ENCODE measurements around the gene KCNQ4.

DNA sequence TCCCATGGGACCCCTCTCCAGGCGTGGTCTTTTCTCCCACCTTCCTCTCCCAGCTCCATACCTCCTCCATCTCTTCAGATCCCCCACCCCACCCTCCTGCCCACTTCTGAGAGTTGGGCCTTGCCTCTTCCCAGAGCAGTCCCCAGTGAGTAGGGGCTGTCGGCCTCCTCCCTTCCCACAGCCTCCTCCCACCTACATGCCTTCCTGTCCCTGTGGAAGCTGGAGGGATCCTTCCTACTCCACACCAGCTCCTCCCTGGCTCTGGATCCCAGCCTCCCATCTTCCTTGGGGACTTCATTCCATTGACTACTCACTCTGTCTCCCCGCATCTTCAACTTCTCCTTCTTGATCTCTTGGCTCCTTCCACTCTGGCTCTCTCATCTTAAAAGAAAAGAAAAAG, 24.9 kb downstream of the KCNQ4 start:
- TF ChIP-seq, protein P1, sequence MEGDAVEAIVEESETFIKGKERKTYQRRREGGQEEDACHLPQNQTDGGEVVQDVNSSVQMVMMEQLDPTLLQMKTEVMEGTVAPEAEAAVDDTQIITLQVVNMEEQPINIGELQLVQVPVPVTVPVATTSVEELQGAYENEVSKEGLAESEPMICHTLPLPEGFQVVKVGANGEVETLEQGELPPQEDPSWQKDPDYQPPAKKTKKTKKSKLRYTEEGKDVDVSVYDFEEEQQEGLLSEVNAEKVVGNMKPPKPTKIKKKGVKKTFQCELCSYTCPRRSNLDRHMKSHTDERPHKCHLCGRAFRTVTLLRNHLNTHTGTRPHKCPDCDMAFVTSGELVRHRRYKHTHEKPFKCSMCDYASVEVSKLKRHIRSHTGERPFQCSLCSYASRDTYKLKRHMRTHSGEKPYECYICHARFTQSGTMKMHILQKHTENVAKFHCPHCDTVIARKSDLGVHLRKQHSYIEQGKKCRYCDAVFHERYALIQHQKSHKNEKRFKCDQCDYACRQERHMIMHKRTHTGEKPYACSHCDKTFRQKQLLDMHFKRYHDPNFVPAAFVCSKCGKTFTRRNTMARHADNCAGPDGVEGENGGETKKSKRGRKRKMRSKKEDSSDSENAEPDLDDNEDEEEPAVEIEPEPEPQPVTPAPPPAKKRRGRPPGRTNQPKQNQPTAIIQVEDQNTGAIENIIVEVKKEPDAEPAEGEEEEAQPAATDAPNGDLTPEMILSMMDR (IDR thresholded peaks at IDR 0.05), result no peak
- TF ChIP-seq EZH2phosphoT487 (IDR thresholded peaks at IDR 0.05), result no peak
- no peak for TF ChIP-seq EZH2 (IDR thresholded peaks at IDR 0.05)

All from neural progenitor cell (in vitro differentiated cells).